IMR-90 (cell line): ENCODE results near the gene GYS1. TPM values are rescaled to one million over a fixed set of nuclear protein-coding genes. Genes with fewer than 3 reads are reported as not detected.

Experiments
- ATAC-seq: fragments of 200-7000 bp; cut with Tn5 transposase; 2 replicates; pipeline ENCODE4 v1.9.1; 2020; ENCODE audit warnings: low read depth, mild to moderate bottlenecking, moderate library complexity
- BruUV-seq: library from RNA; stranded (reverse); fragments of 400-500 nt; replicated peaks from 2 replicates; lab custom pipeline; 2021; lab: Mats Ljungman, UMichigan
- CTCF ChIA-PET: fragments of 300-600 bp; formaldehyde crosslinking; extraction: SDS; loops from one replicate; lab custom pipeline; 2021; ENCODE audit warnings: antibody characterized with exemption; lab: Yijun Ruan, JAX
- POLR2A ChIA-PET: fragments of 300-600 bp; sonication (Branson Sonifier 250); formaldehyde crosslinking; loops from one replicate; lab custom pipeline; 2022; ENCODE audit warnings: antibody characterized with exemption; ENCODE audit not compliant: unreplicated experiment; lab: Charles Lee
- DNase-seq: peaks from one replicate; pipeline ENCODE4 v3.0.0; 2013
- H2AFZ ChIP-seq: replicated peaks from 2 replicates; pipeline ENCODE3; 2013; ENCODE audit warnings: low read length, mild to moderate bottlenecking; ENCODE audit not compliant: poor library complexity
- H2AK5ac ChIP-seq: 2 replicates; pipeline ENCODE4 v1.6.1; 2013; ENCODE audit warnings: low read depth, low read length, inconsistent platforms
- H2AK9ac ChIP-seq: replicated peaks from 2 replicates; pipeline ENCODE3; 2013; ENCODE audit warnings: mild to moderate bottlenecking, low read depth, low read length, moderate library complexity; ENCODE audit not compliant: poor library complexity
- H2BK120ac ChIP-seq: 2 replicates; pipeline ENCODE4 v1.6.1; 2013; ENCODE audit warnings: low read depth, low read length, inconsistent platforms
- H2BK15ac ChIP-seq: 3 replicates; pipeline ENCODE4 v1.6.1; 2013; ENCODE audit warnings: low read depth, low read length, inconsistent platforms
- H2BK20ac ChIP-seq: 2 replicates; pipeline ENCODE4 v1.6.1; 2013; ENCODE audit warnings: low read depth, mild to moderate bottlenecking, inconsistent platforms, low read length, moderate library complexity
- H2BK5ac ChIP-seq: 2 replicates; pipeline ENCODE4 v1.6.1; 2013; ENCODE audit warnings: mild to moderate bottlenecking, low read depth, low read length, inconsistent platforms; ENCODE audit not compliant: poor library complexity, severe bottlenecking
- H3K14ac ChIP-seq: replicated peaks from 2 replicates; pipeline ENCODE4 v1.6.1; 2013; ENCODE audit warnings: low read depth, low read length, inconsistent platforms
- H3K18ac ChIP-seq: 2 replicates; pipeline ENCODE4 v1.6.1; 2013; ENCODE audit warnings: low read depth, low read length, control low read depth
- H3K23ac ChIP-seq: 2 replicates; pipeline ENCODE4 v1.6.1; 2013; ENCODE audit warnings: low read depth, low read length, inconsistent platforms
- H3K27ac ChIP-seq: 2 replicates; pipeline ENCODE4 v1.5.1; 2013; ENCODE audit warnings: mild to moderate bottlenecking, control low read depth, low read length; ENCODE audit not compliant: insufficient read depth
- H3K27me3 ChIP-seq: 2 replicates; pipeline ENCODE4 v1.6.1; 2013; ENCODE audit warnings: low read length; ENCODE audit not compliant: control insufficient read depth, insufficient read depth
- H3K36me3 ChIP-seq: 2 replicates; pipeline ENCODE4 v1.6.1; 2013; ENCODE audit warnings: low read length, mixed read lengths; ENCODE audit not compliant: control insufficient read depth, insufficient read depth
- H3K4ac ChIP-seq: 2 replicates; pipeline ENCODE4 v1.6.1; 2013; ENCODE audit warnings: low read depth, low read length, inconsistent platforms
- H3K4me1 ChIP-seq: 2 replicates; pipeline ENCODE4 v1.6.1; 2013; ENCODE audit warnings: low read length, mixed read lengths; ENCODE audit not compliant: control insufficient read depth, insufficient read depth
- H3K4me2 ChIP-seq: 2 replicates; pipeline ENCODE4 v1.6.1; 2013; ENCODE audit warnings: low read depth, mild to moderate bottlenecking, control low read depth, low read length, moderate library complexity
- H3K4me3 ChIP-seq: 2 replicates; pipeline ENCODE4 v1.5.1; 2013; ENCODE audit warnings: low read depth, mild to moderate bottlenecking, control low read depth, low read length, moderate library complexity; ENCODE audit not compliant: insufficient read depth
- H3K56ac ChIP-seq: 2 replicates; pipeline ENCODE4 v1.6.1; 2013; ENCODE audit warnings: low read length, inconsistent platforms; ENCODE audit not compliant: insufficient read depth; ENCODE audit errors: extremely low read depth
- H3K79me1 ChIP-seq, 2 experiments: 2 replicates each; pipeline ENCODE4 v1.6.1; 2013; ENCODE audit warnings: low read length in 2 of 2, inconsistent platforms in 1 of 2, low read depth in 1 of 2
- H3K9ac ChIP-seq: 2 replicates; pipeline ENCODE4 v1.6.1; 2013; ENCODE audit warnings: low read depth, low read length, control low read depth
- H3K9me1 ChIP-seq: 2 replicates; pipeline ENCODE4 v1.6.1; 2013; ENCODE audit warnings: low read length, inconsistent platforms; ENCODE audit not compliant: insufficient read depth
- H3K9me3 ChIP-seq: 2 replicates; pipeline ENCODE4 v1.6.1; 2013; ENCODE audit warnings: low read length; ENCODE audit not compliant: control insufficient read depth, insufficient read depth
- H4K20me1 ChIP-seq: 2 replicates; pipeline ENCODE4 v1.6.1; 2013; ENCODE audit warnings: low read length, inconsistent platforms; ENCODE audit not compliant: insufficient read depth
- H4K5ac ChIP-seq: 2 replicates; pipeline ENCODE4 v1.6.1; 2013; ENCODE audit warnings: mild to moderate bottlenecking, low read depth, low read length, control low read depth
- H4K8ac ChIP-seq, 2 experiments: 2 replicates each; pipeline ENCODE4 v1.6.1; 2013; ENCODE audit warnings: low read depth in 2 of 2, low read length in 2 of 2, control low read depth in 1 of 2, inconsistent platforms in 1 of 2
- H4K91ac ChIP-seq: 2 replicates; pipeline ENCODE4 v1.6.1; 2013; ENCODE audit warnings: low read depth, low read length, inconsistent platforms; ENCODE audit not compliant: insufficient read depth
- BHLHE40 ChIP-seq: fragments of 150-350 bp; IDR thresholded peaks from 2 replicates; pipeline ENCODE4 v1.6.1; 2016; ENCODE audit warnings: mild to moderate bottlenecking, low read depth, low read length
- CEBPB ChIP-seq: IDR thresholded peaks from 2 replicates; pipeline ENCODE4 v1.6.1; 2012; ENCODE audit warnings: low read depth, low read length, improper control_type of control experiment
- CHD1 ChIP-seq: IDR thresholded peaks from 2 replicates; pipeline ENCODE4 v1.6.1; 2012; ENCODE audit warnings: low read depth, low read length, improper control_type of control experiment
- ELK1 ChIP-seq: fragments of 150-350 bp; IDR thresholded peaks from 2 replicates; pipeline ENCODE4 v1.6.1; 2016; ENCODE audit warnings: low read depth, mild to moderate bottlenecking, low read length, moderate library complexity, borderline replicate concordance
- FOS ChIP-seq: fragments of 150-350 bp; IDR thresholded peaks from 2 replicates; pipeline ENCODE4 v1.6.1; 2016; ENCODE audit warnings: low read depth, low read length
- MAFK ChIP-seq: IDR thresholded peaks from 2 replicates; pipeline ENCODE4 v1.6.1; 2012; ENCODE audit warnings: low read depth, low read length, improper control_type of control experiment
- MAZ ChIP-seq: IDR thresholded peaks from 2 replicates; pipeline ENCODE4 v1.6.1; 2012; ENCODE audit warnings: low read depth, mild to moderate bottlenecking, low read length, improper control_type of control experiment, moderate library complexity, borderline replicate concordance
- MXI1 ChIP-seq: IDR thresholded peaks from 2 replicates; pipeline ENCODE4 v1.6.1; 2012; ENCODE audit warnings: low read depth, mild to moderate bottlenecking, low read length, moderate library complexity, borderline replicate concordance
- NFE2L2 ChIP-seq: fragments of 150-350 bp; IDR thresholded peaks from 2 replicates; pipeline ENCODE4 v1.6.1; 2016; ENCODE audit warnings: low read depth, mild to moderate bottlenecking, low read length
- POLR2A ChIP-seq: IDR thresholded peaks from 2 replicates; pipeline ENCODE4 v1.6.1; 2012; ENCODE audit warnings: mild to moderate bottlenecking, low read depth, low read length
- RAD21 ChIP-seq: IDR thresholded peaks from 2 replicates; pipeline ENCODE4 v1.6.1; 2012; ENCODE audit warnings: low read length, improper control_type of control experiment
- RCOR1 ChIP-seq: IDR thresholded peaks from 2 replicates; pipeline ENCODE4 v1.6.1; 2012; ENCODE audit warnings: mild to moderate bottlenecking, low read length, improper control_type of control experiment; ENCODE audit not compliant: insufficient replicate concordance
- RFX5 ChIP-seq: IDR thresholded peaks from 2 replicates; pipeline ENCODE4 v1.8.0; 2012; ENCODE audit warnings: low read depth, mild to moderate bottlenecking, low read length, moderate library complexity
- USF2 ChIP-seq: fragments of 150-350 bp; IDR thresholded peaks from 2 replicates; pipeline ENCODE4 v1.6.1; 2017; ENCODE audit warnings: mild to moderate bottlenecking, antibody characterized with exemption, low read length, low read depth
- WGBS, 2 experiments: methylation state at CpG; one replicate each; pipeline versions ENCODE4 v1.1.5 to v1.1.7; 2013; ENCODE audit warnings: missing lambda C conversion rate in 2 of 2; ENCODE audit not compliant: insufficient read length in 1 of 2; ENCODE audit errors: extremely low coverage in 2 of 2; 5-methylcytosine and 5-hydroxymethylcytosine counted together
- dilution Hi-C: fragments of 300-500 bp; cut with HindIII; formaldehyde crosslinking; loops from one replicate; pipeline ENCODE4 v1.14.3; 2018; ENCODE audit warnings: low sequenced_read_pairs; ENCODE audit not compliant: unreplicated experiment
- in situ Hi-C: fragments of 300-500 bp; cut with MboI; formaldehyde crosslinking; loops from 3 replicates; pipeline ENCODE4 v1.14.3; 2019; ENCODE audit warnings: low sequenced_read_pairs, inconsistent platforms, mixed read lengths
- intact Hi-C: fragments of 100-400 bp; cut with micrococcal nuclease; formaldehyde crosslinking; loops from 2 replicates; pipeline ENCODE4 v1.10.0; 2022
- polyA plus RNA-seq, 3 experiments: library from polyadenylated mRNA; depleted of rRNA; stranded (reverse); fragments of >200 nt; gene quantifications; 2 replicates each; pipeline ENCODE4 v1.2.3, GENCODE V29; 2012; ENCODE audit warnings: low replicate concordance in 1 of 3
- total RNA-seq: library from RNA; depleted of rRNA; stranded (reverse); fragments of >200 nt; gene quantifications from 2 replicates; pipeline ENCODE4 v1.2.3, GENCODE V29; 2012

GYS1 gene
- total and polyA plus RNA-seq, 2 of the 4 experiments (the other 2 are of a cell fraction): 38.7 to 72.2 TPM

GRCh38 chr19:48953990-48954594 is 39.0 kb downstream of the GYS1 start (continued):
- no peak for TF ChIP-seq NFE2L2
- no peak for TF ChIP-seq ELK1
- no peak for TF ChIP-seq RFX5

- no peak overlapping the region for H2AK9ac ChIP-seq
- BruUV-seq: no TSS peak
- no peak overlapping the region for H2BK20ac ChIP-seq
- H4K20me1 ChIP-seq: 0 out of 2 replicates have a peak, but pooled peaks cover 2% of the 10 kb centered on the region
- H4K8ac ChIP-seq: no peak overlapping the region
- no peaks in the 10 kb centered on the region for H3K9me3 ChIP-seq
- no peak overlapping the region for H3K56ac ChIP-seq
- POLR2A ChIA-PET: no interaction called here
- peaks cover 8% of the 10 kb centered on the region for H3K4me1 ChIP-seq
- H2AK5ac ChIP-seq: no peak overlapping the region
- no peak overlapping the region for H4K5ac ChIP-seq
- H3K4me3 ChIP-seq: no peak overlapping the region
- in situ Hi-C loops: no loop called here
- H2AFZ ChIP-seq: no peak overlapping the region
- no peak overlapping the region for H3K4me2 ChIP-seq
- H3K9ac ChIP-seq: no peak overlapping the region
- no peak for DNase-seq
- no CpG with 5 or more reads among the region's 4 CpGs for WGBS, 2 experiments
- intact Hi-C loops: no loop called here
- no peak overlapping the region for H2BK120ac ChIP-seq
- no peak overlapping the region for H3K4ac ChIP-seq
- H3K18ac ChIP-seq: no peak overlapping the region
- no peak overlapping the region for H2BK15ac ChIP-seq
- H4K91ac ChIP-seq: no peak overlapping the region
- no peaks in the 10 kb centered on the region for H3K27me3 ChIP-seq
- dilution Hi-C loops: no loop called here
- no peak overlapping the region for H2BK5ac ChIP-seq
- ATAC-seq: no peak
- CTCF ChIA-PET: no interaction called here
- H3K9me1 ChIP-seq: peaks cover 15% of the 10 kb centered on the region
- no peak overlapping the region for H3K27ac ChIP-seq
- H3K14ac ChIP-seq: no peak overlapping the region
- H3K79me1 ChIP-seq: peaks cover 19 to 32% of the 10 kb centered on the region in 2 experiments
- H3K23ac ChIP-seq: no peak overlapping the region
- peaks cover 10% of the 10 kb centered on the region for H3K36me3 ChIP-seq
- TF ChIP-seq RCOR1 (no peak), NFE2L2 (no peak), MXI1 (no peak), POLR2A (no peak), CEBPB (no peak), MAFK (no peak), CHD1 (no peak), BHLHE40 (no peak), FOS (no peak), RAD21 (no peak), USF2 (no peak), RFX5 (no peak), MAZ (no peak)
Observed at GRCh38 chr19:48953141-48953540, 40.0 kb downstream of the GYS1 start.
